SK-N-SH (cell line): Measurements from ENCODE around the gene USP36.

Source experiments
- CTCF ChIP-seq: fragments of 200-600 bp; sonication (generic); IDR thresholded peaks from 2 replicates; pipeline ENCODE4 v1.6.1; 2017; ENCODE audit warnings: antibody characterized with exemption, mild to moderate bottlenecking, moderate library complexity
- EP300 ChIP-seq, 2 experiments: IDR thresholded peaks; 2 replicates each; pipeline versions ENCODE4 v1.4.0 to v1.6.1; 2012; ENCODE audit warnings: borderline replicate concordance in 1 of 2, low read depth in 1 of 2, low read length in 1 of 2
- FOSL2 ChIP-seq: IDR thresholded peaks from 2 replicates; pipeline ENCODE4 v1.4.0; 2012; ENCODE audit warnings: low read depth, mild to moderate bottlenecking, moderate library complexity, borderline replicate concordance
- RCOR1 ChIP-seq: fragments of 150-350 bp; IDR thresholded peaks from 2 replicates; pipeline ENCODE4 v1.6.1; 2017; ENCODE audit warnings: antibody characterized with exemption, low read length
- TAF1 ChIP-seq: IDR thresholded peaks from 2 replicates; pipeline ENCODE4 v1.6.1; 2012; ENCODE audit warnings: low read depth, mild to moderate bottlenecking, low read length, moderate library complexity, borderline replicate concordance

GRCh38 chr17:78804777-78805176, 35.8 kb downstream of the USP36 start:
- no peak for TF ChIP-seq EP300 (IDR thresholded peaks at IDR 0.05; ENCODE audit: borderline replicate concordance in 1 of 2, low read depth in 1 of 2, low read length in 1 of 2)
- TF ChIP-seq CTCF = no peak
- no peak for TF ChIP-seq TAF1
- TF ChIP-seq RCOR1 = no peak
- TF ChIP-seq FOSL2 = no peak
